ENCODE results near the gene STAT5A.
A peak's percentile ranks its signal among the peaks of the same experiment; 100 is the strongest.

The STAT5A gene

DNA sequence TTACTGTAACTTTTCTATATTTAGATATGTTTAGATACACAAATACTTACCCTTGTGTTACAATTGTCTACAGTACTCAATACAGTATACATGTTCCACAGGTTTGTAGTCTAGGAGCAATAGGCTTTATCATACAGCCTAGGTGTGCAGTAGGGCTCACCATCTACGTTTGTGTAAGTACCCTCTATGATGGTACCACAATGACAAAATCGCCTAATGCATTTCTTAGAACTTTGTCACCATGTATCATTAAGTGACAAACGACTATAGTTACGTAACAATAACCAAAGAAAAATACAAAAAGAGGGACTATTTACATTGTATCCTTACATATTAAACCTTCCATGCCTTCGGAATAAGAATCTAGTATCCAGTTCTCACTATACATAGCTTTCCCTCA, 20.1 kb upstream of the STAT5A start:
- no peak for DNase-seq (ENCODE audit: low spot score)

DNA sequence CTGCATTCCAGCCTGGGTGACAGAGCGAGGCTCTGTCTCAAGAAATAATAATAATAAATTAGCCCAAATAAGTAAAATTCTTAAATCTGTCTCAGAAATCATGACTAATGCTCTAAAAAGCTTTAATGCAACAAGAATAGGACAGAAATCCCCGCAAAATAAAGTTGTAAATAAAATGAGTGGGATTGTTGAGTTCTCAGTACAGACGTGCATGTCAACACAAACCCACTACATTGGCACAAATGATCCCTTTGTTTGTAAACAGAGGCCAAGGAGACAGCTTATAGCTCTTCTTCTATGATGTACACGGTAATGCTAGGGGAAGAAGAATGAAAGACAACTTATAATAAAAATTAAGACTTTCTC, 18.1 kb upstream of the STAT5A start:
- DNase-seq (ENCODE audit: low spot score): no peak

DNA sequence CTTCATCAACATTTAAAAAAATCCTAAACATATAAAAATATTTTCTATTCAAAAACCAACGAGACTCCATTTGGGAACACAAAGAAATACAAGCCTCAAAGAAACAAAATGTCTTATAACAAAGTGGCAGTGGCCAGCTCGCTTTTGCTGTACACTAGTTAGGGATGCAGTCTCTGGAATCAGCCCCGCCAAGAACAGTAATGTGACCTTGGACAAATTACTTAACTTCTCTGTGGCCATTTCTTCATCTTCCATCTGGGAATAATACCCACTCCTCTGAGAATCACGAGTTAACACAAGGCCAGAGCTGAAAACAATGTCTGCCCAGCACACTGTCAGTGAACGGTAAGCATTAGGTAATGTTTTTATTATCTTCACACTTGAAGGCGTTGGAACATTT, 17.7 kb upstream of the STAT5A start:
- no peak for DNase-seq (ENCODE audit: low spot score)

DNA sequence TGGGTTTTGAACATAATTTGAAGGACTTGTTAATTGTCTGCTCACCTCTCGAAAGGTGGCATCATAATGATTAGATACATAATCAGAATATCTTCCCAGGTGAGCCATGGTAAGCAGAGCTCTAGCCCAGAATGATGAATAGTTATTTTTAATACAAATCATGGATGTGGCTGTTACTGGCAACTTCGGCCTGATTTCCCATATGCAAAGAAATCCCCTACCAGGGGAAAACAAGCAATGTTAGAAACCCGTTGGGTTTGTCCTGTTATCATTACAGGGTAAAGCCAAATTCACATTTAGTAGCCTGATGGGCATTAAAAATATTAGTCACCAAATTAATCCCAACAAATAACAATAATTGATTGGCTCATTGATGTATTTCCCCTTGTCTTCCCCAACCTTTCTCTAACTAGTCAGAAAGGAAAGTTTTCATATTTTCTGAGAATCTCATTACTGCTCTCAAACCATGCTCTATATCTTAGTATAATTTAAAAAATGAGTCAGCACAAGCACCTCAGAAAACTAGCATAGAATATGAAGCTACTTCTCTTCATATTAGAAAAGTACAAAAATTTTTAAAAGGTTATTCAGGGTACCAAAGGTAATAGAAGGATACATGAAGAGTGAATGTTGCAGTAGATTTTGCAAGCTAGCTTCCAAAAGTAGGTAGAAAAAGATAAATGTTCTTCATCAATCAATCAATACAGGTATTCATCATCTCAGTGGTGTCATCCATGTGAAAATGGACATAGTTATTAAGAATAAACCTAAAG, 17.1 kb upstream of the STAT5A start:
- DNase-seq (ENCODE audit: low spot score): no peak

DNA sequence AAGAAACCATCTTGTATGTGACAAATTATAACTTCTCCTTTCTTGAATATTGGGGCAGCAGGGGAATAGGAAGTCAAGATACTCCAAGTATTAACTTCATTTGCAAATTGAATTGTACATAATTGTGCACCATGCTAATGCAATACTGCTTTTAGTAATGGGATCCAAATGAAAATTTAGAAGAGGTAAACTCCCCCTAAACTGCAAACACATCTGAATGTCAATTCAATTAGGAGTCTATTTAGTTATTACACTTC, 16.6 kb upstream of the STAT5A start:
- DNase-seq (ENCODE audit: low spot score): no peak

DNA sequence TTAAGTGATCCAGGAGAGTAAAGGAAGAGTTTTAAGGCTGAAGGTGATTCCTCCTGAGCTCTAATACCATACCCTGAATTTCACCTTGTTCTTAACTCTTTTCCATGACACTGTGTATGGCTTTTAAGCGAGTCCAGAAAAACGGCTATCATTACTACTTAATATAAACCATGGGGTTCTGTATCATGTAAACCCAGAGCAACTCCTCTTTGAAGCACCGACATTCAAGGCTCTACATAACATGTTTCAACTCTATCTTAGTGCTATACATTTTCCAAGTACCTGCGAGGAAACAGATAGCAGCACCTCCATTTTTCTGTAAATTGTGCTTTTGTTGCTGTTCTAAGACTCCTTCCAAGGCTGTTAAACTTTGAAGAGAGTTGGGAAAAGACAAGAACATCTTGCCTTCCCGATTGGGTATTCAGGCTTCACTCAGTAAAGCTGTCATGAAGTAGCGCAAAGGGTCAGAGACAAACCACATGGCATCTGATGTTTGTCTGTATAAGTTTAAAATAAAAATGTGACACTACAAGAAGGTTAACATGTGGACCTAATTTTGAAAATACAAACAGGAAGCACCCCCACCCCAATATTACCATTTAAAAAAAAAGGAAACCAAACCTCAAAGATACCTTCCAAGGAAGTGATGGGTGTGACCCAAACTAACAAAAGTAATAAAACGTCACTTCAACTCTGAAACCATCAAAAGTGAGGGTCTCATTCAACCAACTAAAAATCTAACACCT, 16.0 kb upstream of the STAT5A start:
- no peak for DNase-seq (ENCODE audit: low spot score)

DNA sequence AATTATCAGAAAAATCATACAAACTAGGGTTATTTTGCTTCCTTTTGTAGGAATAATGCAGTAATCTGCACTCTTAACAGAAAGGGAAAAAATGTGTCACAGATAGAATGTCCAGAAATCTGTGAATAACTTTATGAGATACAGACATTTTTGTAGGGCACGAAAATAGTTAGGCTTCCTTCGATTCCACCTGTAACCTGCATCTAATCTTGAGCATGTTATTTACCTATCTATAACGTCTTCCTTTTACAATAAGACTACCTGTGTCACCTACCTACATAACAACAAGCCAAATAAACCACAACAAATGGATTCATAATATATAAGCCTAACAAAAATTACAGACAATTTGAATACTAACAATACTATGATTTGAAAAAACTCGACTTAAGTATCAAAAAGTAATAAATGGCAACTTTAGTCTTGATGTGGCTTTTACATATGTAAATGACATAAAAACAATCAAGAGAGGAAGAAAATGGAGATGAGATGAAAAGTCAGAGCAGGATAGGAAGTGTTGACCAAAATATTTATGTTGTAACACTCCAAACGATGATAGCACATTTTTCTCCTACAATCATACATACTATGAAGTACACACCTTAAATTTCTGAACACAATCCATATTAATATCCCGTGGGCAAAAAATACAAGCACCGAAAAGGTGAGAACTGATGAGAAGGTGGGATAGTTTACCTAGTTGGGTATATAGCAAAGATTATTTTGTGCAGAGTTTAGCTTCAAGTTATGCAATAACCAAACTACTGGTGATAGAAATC, 14.6 kb upstream of the STAT5A start:
- no peak for DNase-seq (ENCODE audit: low spot score)

DNA sequence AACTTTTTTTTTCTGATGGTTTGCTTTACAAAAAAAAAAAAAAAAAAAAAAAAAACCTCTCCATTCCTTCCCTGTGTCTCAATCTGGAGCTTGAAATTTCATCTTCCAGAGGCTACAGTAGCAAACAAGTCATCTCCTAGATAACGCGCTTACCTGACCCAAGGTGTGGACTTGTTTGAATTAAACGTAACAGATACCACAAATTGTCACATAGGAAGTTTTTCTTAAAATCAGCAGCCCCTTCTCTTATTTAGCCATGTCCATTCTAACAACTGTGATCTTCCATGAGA, 14.1 kb upstream of the STAT5A start:
- no peak for DNase-seq (ENCODE audit: low spot score)

DNA sequence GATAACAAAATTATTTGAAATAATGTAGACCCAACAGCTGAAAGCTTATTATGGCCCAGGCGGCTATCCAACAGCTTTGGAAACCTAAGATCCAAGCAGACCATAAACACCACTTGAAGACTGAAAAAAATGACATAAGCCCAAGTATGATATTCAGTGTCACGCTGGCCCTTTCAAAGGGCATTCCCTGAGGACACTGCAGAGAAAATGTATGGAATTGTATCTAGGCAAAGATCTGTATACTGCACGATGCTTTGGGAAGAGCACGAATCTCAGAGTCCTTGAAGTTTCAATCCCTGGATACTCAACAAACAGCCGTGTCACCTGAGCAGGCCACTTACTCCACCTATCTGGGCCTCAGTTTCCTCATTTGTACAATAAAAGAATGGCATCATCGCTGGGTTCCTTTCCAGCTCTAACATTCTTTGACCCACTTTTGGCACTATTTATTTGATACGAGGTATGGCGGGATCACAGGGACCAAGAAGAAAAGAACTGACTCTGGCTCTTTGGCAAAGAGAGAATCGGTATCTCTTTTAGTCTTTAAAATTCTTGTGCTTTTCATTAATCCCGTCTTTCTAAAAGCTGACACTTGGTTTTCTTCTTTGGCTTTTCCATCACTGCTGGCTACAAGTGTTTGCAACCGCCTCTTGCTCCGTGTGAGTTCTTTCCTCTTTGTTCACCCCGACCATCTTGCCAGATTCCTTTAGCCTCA, 13.3 kb upstream of the STAT5A start:
- DNase-seq (ENCODE audit: low spot score): no peak

DNA sequence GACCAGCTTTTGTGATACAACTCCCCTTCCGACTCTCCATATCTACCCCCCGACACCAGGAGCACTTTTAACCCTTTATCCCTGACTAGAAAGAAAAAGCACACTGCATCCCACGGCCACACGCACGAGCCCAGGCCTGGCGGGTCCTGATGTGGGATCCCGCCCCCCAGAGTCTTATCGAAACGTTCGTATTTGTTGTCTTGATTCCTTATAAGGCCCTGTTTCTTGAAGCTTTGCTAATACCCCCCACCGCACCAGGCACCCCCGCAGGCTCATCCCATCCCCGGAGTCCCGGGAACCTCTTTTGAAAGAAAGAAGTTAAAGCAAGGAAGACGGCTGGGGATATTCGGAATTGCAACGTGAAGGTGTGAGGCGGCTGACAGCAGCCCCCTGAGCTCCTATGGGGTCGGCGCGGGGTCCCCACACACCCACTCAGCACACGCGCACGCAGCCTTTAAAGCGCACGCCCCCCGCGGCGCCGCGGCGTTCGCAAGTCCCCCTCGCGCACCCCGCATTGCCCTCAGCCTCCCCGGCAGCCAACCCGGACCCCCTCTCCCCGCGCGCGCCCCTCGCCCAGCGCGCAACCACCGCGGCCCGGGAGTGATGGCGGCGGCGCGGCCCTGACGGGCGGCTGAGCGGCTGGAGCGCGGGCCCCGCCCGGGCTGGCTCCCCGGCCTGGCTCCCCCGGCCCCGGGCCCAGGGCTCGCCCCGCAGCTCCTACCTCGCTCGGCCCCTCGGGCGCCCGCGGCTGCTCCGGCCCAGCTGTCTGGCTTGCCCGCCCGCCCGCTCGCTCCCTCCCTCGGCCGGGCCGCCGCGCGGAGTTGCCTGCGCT, 12.6 kb upstream of the STAT5A start:
- no peak for DNase-seq (ENCODE audit: low spot score)

DNA sequence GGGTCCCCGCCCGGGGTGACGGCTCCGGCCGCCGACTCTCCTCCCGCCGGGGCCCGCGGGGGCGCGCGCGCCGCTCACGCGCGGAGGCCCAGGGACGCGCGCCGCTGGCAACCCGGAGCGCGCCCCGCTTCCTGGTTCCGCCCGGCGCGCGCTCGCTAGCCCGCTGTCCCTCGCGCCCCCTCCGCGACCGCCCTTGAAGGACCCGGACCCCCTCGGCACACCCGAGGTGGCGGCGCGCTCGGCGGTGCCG, 12.0 kb upstream of the STAT5A start, which contains the start of gene STAT5B:
Gene STAT5B, minus strand, starts transcription at position 33 of the 250 bp plus-strand sequence. CDS start 44,264 bp downstream, outside the sequence.
- DNase-seq (ENCODE audit: low spot score): peak; percentile 84

DNA sequence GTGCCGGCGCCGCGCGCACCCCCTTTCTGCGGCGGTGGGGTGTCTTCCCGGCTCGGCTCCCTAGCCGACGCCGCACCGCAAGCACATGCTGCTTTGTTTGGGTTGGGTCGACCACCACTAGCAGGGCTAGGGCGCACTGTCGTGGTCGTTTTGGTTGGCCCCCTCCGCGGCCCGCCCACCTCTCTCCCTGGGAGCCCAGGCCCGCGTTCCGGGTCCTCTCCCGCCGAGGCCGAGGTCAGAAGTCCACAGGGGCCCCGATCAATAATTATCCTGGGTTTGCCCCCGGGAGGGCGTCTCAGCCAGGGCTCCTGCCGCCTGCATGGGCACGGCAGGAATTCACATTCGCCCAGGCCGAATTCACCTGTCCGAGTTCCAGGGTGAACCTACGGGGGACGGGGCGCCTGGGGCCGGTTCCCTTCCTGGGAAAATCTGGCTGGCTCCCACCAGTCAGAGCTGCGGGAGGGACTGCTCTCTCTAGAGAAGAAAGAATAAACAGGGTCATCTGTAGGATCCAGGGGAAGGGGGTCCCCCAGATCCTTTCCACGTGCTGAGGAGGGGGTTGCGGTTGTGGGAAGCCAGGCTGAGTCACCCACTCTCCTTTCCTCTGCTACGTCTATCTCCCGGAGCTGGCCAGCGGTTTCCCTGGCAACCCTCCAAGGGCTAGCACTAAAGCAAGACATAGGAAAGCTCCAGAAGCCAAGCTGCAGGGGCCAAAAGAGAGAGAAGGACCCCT, 11.5 kb upstream of the STAT5A start:
- DNase-seq (ENCODE audit: low spot score): peak; percentile 82

DNA sequence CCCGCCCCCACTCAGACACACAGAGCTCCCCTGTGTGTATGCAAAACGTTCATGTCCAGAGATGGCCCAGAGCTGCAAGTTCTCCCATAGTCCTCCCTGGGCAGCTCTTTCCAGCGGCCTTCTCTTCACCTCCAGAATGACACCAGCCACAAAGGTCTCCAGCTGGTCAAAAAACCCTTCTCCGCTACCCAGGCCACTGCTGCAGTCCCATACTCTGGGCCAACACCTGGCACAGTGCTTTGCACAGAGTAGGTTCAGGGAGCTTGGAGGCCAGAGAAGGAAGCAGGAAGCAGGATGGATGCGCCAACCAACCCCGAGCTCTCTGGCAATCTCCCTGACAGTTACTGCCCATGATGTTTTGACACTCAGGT, 11.0 kb upstream of the STAT5A start:
- DNase-seq (ENCODE audit: low spot score): no peak

DNA sequence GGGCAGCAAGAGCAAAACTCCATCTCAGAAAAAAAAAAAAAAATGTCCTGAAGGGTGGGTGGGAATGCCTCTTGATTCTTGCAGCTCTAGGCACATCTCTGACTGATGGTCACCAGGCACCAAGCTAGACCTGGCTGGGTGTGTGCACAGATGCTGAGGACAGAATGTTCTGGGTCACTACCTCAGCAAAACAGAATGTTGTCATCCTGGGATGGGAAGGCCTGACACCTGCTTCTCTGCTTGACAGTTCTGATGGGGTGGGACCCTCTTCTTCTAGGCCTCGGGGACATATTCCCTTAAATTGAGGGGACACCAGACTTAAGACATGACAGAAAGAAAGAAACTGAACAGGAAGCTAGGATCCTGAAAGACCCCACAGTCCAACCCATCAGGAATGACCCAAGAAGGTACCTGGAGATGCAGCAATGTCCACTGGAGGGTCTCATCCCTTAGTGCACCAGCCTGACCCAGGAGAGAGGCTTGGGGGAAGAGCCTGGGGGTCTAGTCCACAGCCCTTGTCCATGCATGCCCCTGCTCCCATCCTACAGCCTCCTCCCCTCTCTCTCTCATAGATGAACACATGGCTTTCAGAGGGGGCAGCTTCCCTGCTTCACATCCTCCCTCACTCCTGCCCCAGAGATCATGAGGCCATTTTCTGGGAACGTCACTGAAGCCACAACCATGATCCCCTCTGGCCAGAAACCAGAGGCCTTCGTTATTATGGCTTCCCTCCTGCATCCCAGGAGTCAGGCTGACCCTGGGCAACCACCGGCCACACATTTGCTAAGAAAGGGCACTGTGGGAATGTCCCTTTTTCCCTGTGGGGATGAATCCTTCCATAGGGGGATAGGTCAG, 8.3 kb upstream of the STAT5A start:
- DNase-seq (ENCODE audit: low spot score): no peak

DNA sequence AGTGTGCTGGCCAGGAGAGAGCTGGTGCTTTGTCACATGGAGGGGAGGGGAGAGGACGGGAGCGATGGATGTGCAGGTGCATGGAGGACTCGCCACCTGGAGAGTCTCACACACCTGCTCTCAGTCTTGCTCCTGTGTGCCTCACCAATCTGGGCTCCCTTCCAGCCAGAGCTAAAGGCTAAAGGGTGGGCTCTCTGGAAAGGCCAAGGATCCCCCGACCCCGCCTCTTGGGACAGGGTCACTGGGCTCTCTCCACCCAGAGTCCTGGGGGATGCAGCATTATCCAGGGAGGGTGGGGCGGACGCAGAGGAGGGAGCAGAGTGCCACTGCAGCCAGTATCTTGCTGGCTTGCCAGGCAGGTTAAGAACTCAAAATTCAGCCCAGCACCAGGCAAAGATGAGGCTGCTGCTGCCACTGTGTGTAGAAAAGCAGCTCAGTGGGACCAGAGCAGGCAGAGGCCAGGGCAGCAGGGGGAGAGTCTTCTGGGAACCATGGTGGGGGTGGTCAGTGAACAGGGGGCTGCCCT, 6.7 kb upstream of the STAT5A start:
- peak; percentile 54 for DNase-seq (ENCODE audit: low spot score)

DNA sequence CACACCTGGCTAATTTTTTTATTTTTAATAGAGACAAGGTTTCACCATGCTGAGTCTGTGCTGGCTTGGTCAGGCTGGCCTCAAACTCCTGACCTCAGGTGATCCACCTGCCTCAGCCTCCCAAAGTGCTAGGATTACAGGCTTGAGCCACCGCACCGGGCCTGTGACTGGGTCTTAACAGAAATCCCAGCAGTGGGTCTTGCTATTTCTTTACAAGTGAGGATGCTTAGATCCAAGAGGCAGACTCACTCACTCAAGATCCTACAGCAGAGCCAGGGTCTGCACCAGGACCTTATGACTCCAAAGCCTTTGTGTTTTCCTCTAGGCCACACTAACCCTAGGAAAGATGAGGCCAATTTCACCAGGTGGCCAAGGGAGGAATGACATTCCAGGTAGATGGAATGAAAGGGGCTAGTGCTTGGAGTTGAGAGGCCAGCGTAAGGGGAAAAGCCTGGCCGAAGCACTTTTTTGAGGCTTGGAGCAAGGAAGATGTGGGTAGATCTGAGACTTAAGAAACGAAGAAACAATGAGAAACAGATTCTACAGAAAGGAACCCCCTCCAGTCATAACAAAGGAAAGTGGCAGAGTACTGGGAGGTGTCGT, 5.7 kb upstream of the STAT5A start:
- DNase-seq (ENCODE audit: low spot score): peak; percentile 42

DNA sequence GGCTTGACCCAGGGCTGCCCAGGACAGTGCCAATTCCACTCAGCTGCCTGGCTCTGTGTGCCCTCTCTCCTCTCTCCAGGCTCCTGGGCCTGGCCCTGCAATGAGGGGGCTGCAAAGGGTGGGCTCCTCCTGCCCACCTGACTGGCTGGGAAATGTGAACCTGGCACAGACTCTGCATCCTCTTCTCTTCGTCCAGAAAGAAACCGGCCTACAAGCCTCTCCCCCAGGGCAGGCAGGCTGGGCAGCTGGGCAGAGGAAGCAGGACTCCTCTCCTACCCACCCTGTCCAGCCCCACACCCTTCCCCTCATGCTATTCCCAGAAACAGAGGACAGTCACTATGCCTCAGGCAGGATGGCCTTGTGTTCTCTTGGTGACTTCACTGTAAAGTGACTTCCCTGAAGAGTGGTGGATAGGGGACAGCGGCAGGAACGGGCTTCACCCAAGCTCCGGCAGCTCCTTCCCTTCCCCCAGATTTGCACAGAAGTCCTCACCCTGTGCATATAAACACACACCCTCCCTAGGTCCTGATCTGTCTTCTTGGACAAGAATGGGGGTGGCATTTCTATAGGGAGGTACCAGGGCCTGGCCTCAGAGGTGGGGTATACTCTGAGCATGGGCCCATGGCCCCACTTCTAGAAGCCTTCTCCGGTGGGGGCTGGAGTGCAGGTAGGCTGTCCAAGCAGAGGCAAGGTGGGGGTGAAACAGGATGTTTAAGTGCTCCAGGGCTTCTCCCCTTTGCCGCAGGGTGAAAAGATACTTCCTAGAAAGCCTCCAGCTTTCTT, 4.9 kb upstream of the STAT5A start:
- peak; percentile 49 for DNase-seq (ENCODE audit: low spot score)

DNA sequence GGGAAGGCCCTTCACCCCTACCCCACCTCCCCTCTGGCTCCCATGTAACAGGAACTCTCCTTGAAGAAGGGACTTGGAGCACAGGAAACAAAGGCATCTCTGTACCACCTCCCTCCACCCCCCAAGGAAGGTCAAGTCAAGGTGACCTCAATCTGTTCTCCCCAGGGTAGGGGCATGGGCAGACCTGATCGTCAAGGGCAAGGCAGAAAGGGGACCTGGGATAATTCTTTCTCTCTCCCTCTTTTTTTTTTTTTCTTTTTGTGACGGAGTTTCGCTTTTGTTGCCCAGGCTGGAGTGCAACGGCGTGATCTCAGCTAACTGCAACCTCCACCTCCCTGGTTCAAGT, 4.3 kb upstream of the STAT5A start:
- DNase-seq (ENCODE audit: low spot score): no peak

DNA sequence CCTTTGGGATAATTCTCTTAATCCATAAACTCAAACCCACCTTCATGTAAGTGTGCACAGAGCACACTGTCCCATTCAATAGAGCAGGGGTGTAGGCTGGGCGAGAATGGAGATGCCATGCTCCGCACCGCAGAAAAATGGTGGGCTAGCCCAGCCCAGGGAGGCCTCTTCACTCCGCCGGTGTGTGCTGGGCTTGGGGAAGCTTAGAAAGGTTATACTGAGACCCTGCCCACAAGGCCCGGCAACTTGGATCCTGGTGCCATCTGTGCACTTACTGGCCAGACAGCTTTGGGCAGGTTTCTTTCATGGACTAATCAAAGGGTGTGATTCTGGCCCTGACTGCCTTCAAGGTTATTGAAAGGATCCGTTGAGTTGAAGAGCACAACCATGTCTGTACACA, 3.7 kb upstream of the STAT5A start:
- peak; percentile 25 for DNase-seq (ENCODE audit: low spot score)

Measured in ecto neural progenitor cell (in vitro differentiated cells).